WTC11 (cell line): ENCODE results near the gene CHST15. TPM values are rescaled to one million over a fixed set of nuclear protein-coding genes. Genes with fewer than 3 reads are reported as not detected.

ENCODE experiments used
- ATAC-seq: fragments of 200-7000 bp; cut with Tn5 transposase; 2 replicates; pipeline ENCODE4 v1.10.0; 2021; ENCODE audit warnings: mild to moderate bottlenecking, moderate library complexity
- CTCF ChIA-PET: fragments of 300-600 bp; sonication (Branson Sonifier 250); formaldehyde crosslinking; loops from one replicate; lab custom pipeline; 2021; ENCODE audit warnings: antibody characterized with exemption; lab: Charles Lee
- POLR2A ChIA-PET: fragments of 350-600 bp; sonication (Branson Sonifier 250); formaldehyde crosslinking; loops from one replicate; lab custom pipeline; 2021; ENCODE audit warnings: antibody characterized with exemption; lab: Charles Lee
- DNase-seq: peaks from one replicate; pipeline ENCODE4 v3.0.0; 2021; ENCODE audit warnings: low spot score
- H3K27ac Mint-ChIP-seq: 2 replicates; pipeline ENCODE4 v1.8.0; 2021; ENCODE audit warnings: mixed read lengths
- H3K27me3 Mint-ChIP-seq: 2 replicates; pipeline ENCODE4 v1.8.0; 2021; ENCODE audit warnings: low read depth, mild to moderate bottlenecking, moderate library complexity, mixed read lengths
- H3K36me3 Mint-ChIP-seq: 2 replicates; pipeline ENCODE4 v1.8.0; 2021; ENCODE audit warnings: mixed read lengths
- H3K4me1 Mint-ChIP-seq: 2 replicates; pipeline ENCODE4 v1.8.0; 2022; ENCODE audit warnings: mixed read lengths
- H3K4me3 Mint-ChIP-seq: 2 replicates; pipeline ENCODE4 v1.8.0; 2021; ENCODE audit warnings: mild to moderate bottlenecking, moderate library complexity, mixed read lengths
- H3K9me3 Mint-ChIP-seq: 2 replicates; pipeline ENCODE4 v1.8.0; 2021; ENCODE audit warnings: mixed read lengths
- E2F1 ChIP-seq: sonication (generic); formaldehyde crosslinking; IDR thresholded peaks from 2 replicates; pipeline ENCODE4 v1.8.0; 2022; ENCODE audit warnings: mild to moderate bottlenecking, missing genetic modification reagents
- ETV6 ChIP-seq: sonication (generic); formaldehyde crosslinking; IDR thresholded peaks from 2 replicates; pipeline ENCODE4 v1.8.1; 2022; ENCODE audit warnings: mild to moderate bottlenecking, missing genetic modification reagents
- GTF2I ChIP-seq: fragments of 250-450 bp; sonication (Bioruptor Pico); conservative IDR thresholded peaks from 2 replicates; pipeline ENCODE4 v1.4.0; 2021; ENCODE audit warnings: mild to moderate bottlenecking
- IRF2 ChIP-seq: sonication (generic); formaldehyde crosslinking; IDR thresholded peaks from 2 replicates; pipeline ENCODE4 v1.8.0; 2022; ENCODE audit warnings: low read depth, missing genetic modification reagents, borderline replicate concordance
- KAT7 ChIP-seq: sonication (generic); formaldehyde crosslinking; IDR thresholded peaks from 2 replicates; pipeline ENCODE4 v1.8.1; 2023; ENCODE audit warnings: missing genetic modification reagents, mild to moderate bottlenecking, borderline replicate concordance
- NFATC4 ChIP-seq: fragments of 250-450 bp; sonication (Bioruptor Pico); IDR thresholded peaks from 2 replicates; pipeline ENCODE4 v1.9.0; 2021; ENCODE audit warnings: mild to moderate bottlenecking
- NR2C2 ChIP-seq: sonication (generic); formaldehyde crosslinking; IDR thresholded peaks from 2 replicates; pipeline ENCODE4 v1.8.0; 2022; ENCODE audit warnings: mild to moderate bottlenecking, missing genetic modification reagents
- OVOL2 ChIP-seq: fragments of 250-450 bp; sonication (Bioruptor Pico); IDR thresholded peaks from 2 replicates; pipeline ENCODE4 v1.9.0; 2021; ENCODE audit warnings: mild to moderate bottlenecking, borderline replicate concordance
- PRRX2 ChIP-seq: fragments of 250-450 bp; sonication (Bioruptor Pico); IDR thresholded peaks from 2 replicates; pipeline ENCODE4 v1.8.0; 2021; ENCODE audit warnings: mild to moderate bottlenecking
- ZNF423 ChIP-seq: fragments of 250-450 bp; sonication (Bioruptor Pico); IDR thresholded peaks from 2 replicates; pipeline ENCODE4 v2.1.2; 2022; ENCODE audit warnings: mild to moderate bottlenecking, moderate library complexity
- ZNF512 ChIP-seq: sonication (generic); formaldehyde crosslinking; IDR thresholded peaks from 2 replicates; pipeline ENCODE4 v1.8.1; 2022; ENCODE audit warnings: missing genetic modification reagents, borderline replicate concordance
- ZNF671 ChIP-seq: fragments of 250-450 bp; sonication (Bioruptor Pico); IDR thresholded peaks from 2 replicates; pipeline ENCODE4 v1.8.0; 2021; ENCODE audit warnings: mild to moderate bottlenecking
- total RNA-seq: library from RNA; stranded (reverse); gene quantifications from 3 replicates; pipeline ENCODE4 v1.2.3, GENCODE V29; 2021
- TF ChIP-seq, protein P1 (sequence below): fragments of 250-450 bp; sonication (Bioruptor Pico); IDR thresholded peaks from 2 replicates; pipeline ENCODE4 v1.9.0; 2021; ENCODE audit warnings: mild to moderate bottlenecking
- TF ChIP-seq, protein P2 (sequence below): sonication (generic); formaldehyde crosslinking; IDR thresholded peaks from 2 replicates; pipeline ENCODE4 v1.8.0; 2022; ENCODE audit warnings: mild to moderate bottlenecking, missing genetic modification reagents
- TF ChIP-seq, protein P3 (sequence below): sonication (generic); formaldehyde crosslinking; IDR thresholded peaks from 2 replicates; pipeline ENCODE4 v1.8.0; 2022; ENCODE audit warnings: mild to moderate bottlenecking, missing genetic modification reagents
- TF ChIP-seq, protein P4 (sequence below): sonication (generic); formaldehyde crosslinking; IDR thresholded peaks from 2 replicates; pipeline ENCODE4 v1.8.1; 2023; ENCODE audit warnings: mild to moderate bottlenecking, missing genetic modification reagents

The CHST15 gene
- total RNA-seq, 1 experiment from 2014 or later, result 10.7 TPM

DNA sequence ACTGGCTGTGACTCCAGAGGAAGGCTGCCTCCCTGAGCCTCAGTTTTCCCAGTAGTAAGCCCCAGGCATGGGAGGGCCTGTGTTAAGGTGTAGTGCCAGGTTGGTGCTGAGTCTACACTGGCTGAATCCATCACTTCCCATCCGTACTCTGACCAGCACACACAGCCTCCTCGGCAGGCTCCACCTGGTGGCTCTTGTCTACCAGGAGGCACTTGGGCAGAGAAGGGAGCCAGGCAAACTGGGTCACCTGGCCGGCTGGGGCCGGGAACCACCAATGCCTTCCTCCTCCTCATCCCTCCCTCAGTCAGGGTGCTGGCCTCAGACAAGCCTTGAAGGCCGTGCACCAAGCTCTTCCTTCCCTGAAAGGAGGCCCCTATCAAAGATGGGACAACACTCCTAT lies 75.7 kb downstream of the CHST15 start (continued):
- TF ChIP-seq, protein P1, sequence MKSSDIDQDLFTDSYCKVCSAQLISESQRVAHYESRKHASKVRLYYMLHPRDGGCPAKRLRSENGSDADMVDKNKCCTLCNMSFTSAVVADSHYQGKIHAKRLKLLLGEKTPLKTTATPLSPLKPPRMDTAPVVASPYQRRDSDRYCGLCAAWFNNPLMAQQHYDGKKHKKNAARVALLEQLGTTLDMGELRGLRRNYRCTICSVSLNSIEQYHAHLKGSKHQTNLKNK (CRISPR knock-in tag), result no peak
- TF ChIP-seq E2F1 (CRISPR knock-in tag) (no peak), ZNF512 (CRISPR knock-in tag) (no peak), NR2C2 (CRISPR knock-in tag) (no peak), OVOL2 (CRISPR knock-in tag) (no peak), GTF2I (CRISPR knock-in tag) (no peak), PRRX2 (CRISPR knock-in tag) (no peak), KAT7 (CRISPR knock-in tag) (no peak), IRF2 (CRISPR knock-in tag) (no peak), ETV6 (CRISPR knock-in tag) (no peak)
- TF ChIP-seq, protein P2, sequence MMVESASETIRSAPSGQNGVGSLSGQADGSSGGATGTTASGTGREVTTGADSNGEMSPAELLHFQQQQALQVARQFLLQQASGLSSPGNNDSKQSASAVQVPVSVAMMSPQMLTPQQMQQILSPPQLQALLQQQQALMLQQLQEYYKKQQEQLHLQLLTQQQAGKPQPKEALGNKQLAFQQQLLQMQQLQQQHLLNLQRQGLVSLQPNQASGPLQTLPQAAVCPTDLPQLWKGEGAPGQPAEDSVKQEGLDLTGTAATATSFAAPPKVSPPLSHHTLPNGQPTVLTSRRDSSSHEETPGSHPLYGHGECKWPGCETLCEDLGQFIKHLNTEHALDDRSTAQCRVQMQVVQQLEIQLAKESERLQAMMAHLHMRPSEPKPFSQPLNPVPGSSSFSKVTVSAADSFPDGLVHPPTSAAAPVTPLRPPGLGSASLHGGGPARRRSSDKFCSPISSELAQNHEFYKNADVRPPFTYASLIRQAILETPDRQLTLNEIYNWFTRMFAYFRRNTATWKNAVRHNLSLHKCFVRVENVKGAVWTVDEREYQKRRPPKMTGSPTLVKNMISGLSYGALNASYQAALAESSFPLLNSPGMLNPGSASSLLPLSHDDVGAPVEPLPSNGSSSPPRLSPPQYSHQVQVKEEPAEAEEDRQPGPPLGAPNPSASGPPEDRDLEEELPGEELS (CRISPR knock-in tag), result no peak
- TF ChIP-seq, protein P3, sequence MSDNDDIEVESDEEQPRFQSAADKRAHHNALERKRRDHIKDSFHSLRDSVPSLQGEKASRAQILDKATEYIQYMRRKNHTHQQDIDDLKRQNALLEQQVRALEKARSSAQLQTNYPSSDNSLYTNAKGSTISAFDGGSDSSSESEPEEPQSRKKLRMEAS, result no peak
- TF ChIP-seq, all 79 proteins: peak for 0

DNA sequence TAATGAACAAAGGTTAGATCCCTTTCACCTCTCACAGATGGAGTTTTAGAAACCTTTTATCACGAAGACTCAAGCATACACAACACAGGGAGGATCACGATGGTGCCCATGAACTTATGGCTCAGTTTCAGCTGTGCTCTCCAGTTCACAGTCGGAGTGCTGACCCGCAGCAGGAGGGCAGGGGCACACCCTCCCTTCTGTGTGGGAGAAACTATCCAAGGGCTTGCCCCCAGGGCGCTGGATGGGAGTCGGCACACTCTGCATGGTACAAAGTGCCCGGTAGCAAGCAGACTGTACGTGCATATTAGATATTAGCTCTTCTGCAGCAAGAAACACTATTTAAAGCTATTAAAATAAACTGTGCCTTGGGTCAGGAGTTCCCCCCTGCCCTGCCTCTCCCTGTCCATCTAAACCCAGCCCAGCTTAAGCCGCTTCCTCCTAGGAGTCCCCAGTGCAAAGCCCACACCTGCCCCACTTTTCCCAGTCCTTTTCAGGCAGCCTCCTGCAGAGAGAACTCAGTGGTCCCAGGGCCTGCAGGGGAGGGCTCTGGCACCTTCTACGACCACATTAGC lies 76.5 kb downstream of the CHST15 start:
- DNase-seq (no peak), ATAC-seq (no peak)
- peaks cover 10% of the 10 kb centered on the region for H3K9me3 Mint-ChIP-seq
- no peak overlapping the region for H3K4me3 Mint-ChIP-seq
- CTCF ChIA-PET, result interaction anchor here (0.7 to 4.9 kb wide), 4 partner anchors 9 to 372 kb away, joined by 3 to 31 read pairs (median 4); no protein-coding TSS in a partner anchor
- POLR2A ChIA-PET, result no interaction called here
- H3K27me3 Mint-ChIP-seq, result peaks cover 2% of the 10 kb centered on the region; the same call in 1 of the 2 replicates
- peaks cover 68% of the 10 kb centered on the region for H3K4me1 Mint-ChIP-seq
- H3K27ac Mint-ChIP-seq, result peak overlapping the region; percentile 76; the same call in 1 of the 2 replicates
- H3K36me3 Mint-ChIP-seq, result peaks cover 23% of the 10 kb centered on the region
- TF ChIP-seq ZNF671 (CRISPR knock-in tag), result no peak

GRCh38 chr10:124015991-124016390 lies 77.4 kb downstream of the CHST15 start:
- DNase-seq (no peak), ATAC-seq (no peak)
- POLR2A ChIA-PET, result no interaction called here
- CTCF ChIA-PET, result interaction anchor here (1.0 to 4.9 kb wide), 4 partner anchors 18 to 442 kb away, joined by 3 to 31 read pairs (median 4); no protein-coding TSS in a partner anchor
- Mint-ChIP-seq H3K27ac (no peak overlapping the region), H3K4me3 (no peak overlapping the region), H3K36me3 (peaks cover 24% of the 10 kb centered on the region), H3K27me3 (peaks cover 2% of the 10 kb centered on the region; the same call in 1 of the 2 replicates), H3K4me1 (peaks cover 65% of the 10 kb centered on the region), H3K9me3 (peaks cover 10% of the 10 kb centered on the region)
- TF ChIP-seq ZNF423 (no peak), NFATC4 (CRISPR knock-in tag) (no peak)
- TF ChIP-seq, protein P4, sequence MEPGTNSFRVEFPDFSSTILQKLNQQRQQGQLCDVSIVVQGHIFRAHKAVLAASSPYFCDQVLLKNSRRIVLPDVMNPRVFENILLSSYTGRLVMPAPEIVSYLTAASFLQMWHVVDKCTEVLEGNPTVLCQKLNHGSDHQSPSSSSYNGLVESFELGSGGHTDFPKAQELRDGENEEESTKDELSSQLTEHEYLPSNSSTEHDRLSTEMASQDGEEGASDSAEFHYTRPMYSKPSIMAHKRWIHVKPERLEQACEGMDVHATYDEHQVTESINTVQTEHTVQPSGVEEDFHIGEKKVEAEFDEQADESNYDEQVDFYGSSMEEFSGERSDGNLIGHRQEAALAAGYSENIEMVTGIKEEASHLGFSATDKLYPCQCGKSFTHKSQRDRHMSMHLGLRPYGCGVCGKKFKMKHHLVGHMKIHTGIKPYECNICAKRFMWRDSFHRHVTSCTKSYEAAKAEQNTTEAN (CRISPR knock-in tag), result no peak
